Activated CD4-positive, alpha-beta T cell treated with anti-CD3 and anti-CD28 coated beads, Interleukin-2, Interleukin-4, amounts not matched to agents 100 ng/mL and 50 ng/mL, durations not matched to agents 16 hours and 8 hours (primary cell): Measurements from ENCODE around the gene FRG2.
"Not testable (repeated sequence)": the region's sequence is repeated elsewhere in the genome, so short reads cannot be mapped to it uniquely, and the experiment has no call there.

Source experiments
- DNase-seq: peaks from one replicate; pipeline ENCODE4 v3.0.0-alpha.2; 2020; ENCODE audit warnings: low spot score

Gene FRG2

GRCh38 chr4:190016369-190017289 lies 10.4 kb downstream of the FRG2 start:
- no peak for DNase-seq

- DNase-seq, result no peak
Observed at GRCh38 chr4:190015538-190016368, 11.3 kb downstream of the FRG2 start.

- DNase-seq, result no peak
Observed at GRCh38 chr4:190014771-190015537, 12.1 kb downstream of the FRG2 start.

GRCh38 chr4:189989941-189990340 lies 37.1 kb downstream of the FRG2 start:
- DNase-seq, result not testable (repeated sequence)

GRCh38 chr4:189988877-189989431 lies 38.1 kb downstream of the FRG2 start:
- no peak for DNase-seq

- not testable (repeated sequence) for DNase-seq
Observed at GRCh38 chr4:189985651-189986243, 41.3 kb downstream of the FRG2 start.

- DNase-seq, result not testable (repeated sequence)
Observed at GRCh38 chr4:189984661-189985060, 42.4 kb downstream of the FRG2 start.

- not testable (repeated sequence) for DNase-seq
Observed at GRCh38 chr4:189983916-189984526, 43.0 kb downstream of the FRG2 start.

GRCh38 chr4:189981970-189982369 lies 45.1 kb downstream of the FRG2 start:
- DNase-seq, result no peak

- DNase-seq, result not testable (repeated sequence)
Observed at GRCh38 chr4:189980292-189980691, 46.8 kb downstream of the FRG2 start.

GRCh38 chr4:189979196-189980047 lies 47.6 kb downstream of the FRG2 start:
- DNase-seq, result no peak
